SK-N-SH (cell line): ENCODE measurements around the gene DEXI. TPM values are rescaled to one million over a fixed set of nuclear protein-coding genes. Genes with fewer than 3 reads are reported as not detected.

Experiments used
- CTCF ChIA-PET: fragments of 300-600, 350-600 bp; formaldehyde crosslinking; extraction: SDS; loops from one replicate; lab custom pipeline; 2021; lab: Yijun Ruan, JAX
- POLR2A ChIA-PET: fragments of 350-600 bp; sonication (Branson Sonifier 250); formaldehyde crosslinking; extraction: SDS; loops from one replicate; lab custom pipeline; 2020; ENCODE audit warnings: antibody characterized with exemption, inconsistent platforms; lab: Yijun Ruan, JAX
- DNase-seq: peaks from one replicate; pipeline ENCODE4 v3.0.0; 2012
- H2AFZ ChIP-seq: fragments of 200-600 bp; sonication (generic); 2 replicates; pipeline ENCODE4 v1.8.1; 2016; ENCODE audit warnings: antibody characterized with exemption, mild to moderate bottlenecking, low read depth
- H3F3A ChIP-seq: fragments of 200-600 bp; sonication (generic); replicated peaks from 2 replicates; pipeline ENCODE3; 2016; ENCODE audit warnings: antibody characterized with exemption, mild to moderate bottlenecking; ENCODE audit not compliant: insufficient read depth
- H3K27ac ChIP-seq, 2 experiments: fragments of 200-500 bp in 1 of 2; fragments of 200-600 bp in 1 of 2; sonication (Bioruptor generic) in 1 of 2; sonication (generic), shearing (Covaris generic) in 1 of 2; 2 replicates each; pipeline versions ENCODE4 v1.5.1 to v1.6.1; 2014 to 2016; ENCODE audit warnings: low read depth in 2 of 2, inconsistent platforms in 1 of 2, low read length in 1 of 2, mild to moderate bottlenecking in 1 of 2, mixed read lengths in 1 of 2
- H3K27me3 ChIP-seq: fragments of 200-600 bp; sonication (generic), shearing (Covaris generic); 2 replicates; pipeline ENCODE4 v1.6.1; 2016; ENCODE audit warnings: mixed run types; ENCODE audit not compliant: insufficient read depth
- H3K36me3 ChIP-seq, 2 experiments: fragments of 200-500 bp in 1 of 2; fragments of 200-600 bp in 1 of 2; sonication (Bioruptor generic) in 1 of 2; sonication (generic) in 1 of 2; replicated peaks in 1 of 2; 2 replicates each; pipeline versions ENCODE3 to v1.5.1; 2014 to 2016; ENCODE audit warnings: low read length in 1 of 2, mild to moderate bottlenecking in 1 of 2; ENCODE audit not compliant: insufficient read depth in 2 of 2, control insufficient read depth in 1 of 2
- H3K4me1 ChIP-seq, 2 experiments: fragments of 200-500 bp in 1 of 2; fragments of 200-600 bp in 1 of 2; sonication (Bioruptor generic) in 1 of 2; sonication (generic), shearing (Covaris generic) in 1 of 2; 2 replicates each; pipeline versions ENCODE4 v1.5.1 to v1.6.1; 2014 to 2016; ENCODE audit warnings: low read depth in 1 of 2, low read length in 1 of 2, mixed run types in 1 of 2; ENCODE audit not compliant: insufficient read depth in 2 of 2, control insufficient read depth in 1 of 2
- H3K4me2 ChIP-seq: fragments of 200-600 bp; sonication (generic), shearing (Covaris generic); 2 replicates; pipeline ENCODE4 v1.6.1; 2017; ENCODE audit warnings: mixed run types
- H3K4me3 ChIP-seq, 2 experiments: fragments of 200-500 bp in 1 of 2; fragments of 200-600 bp in 1 of 2; sonication (Bioruptor generic) in 1 of 2; sonication (generic), shearing (Covaris generic) in 1 of 2; 2 replicates each; pipeline versions ENCODE4 v1.5.1 to v1.8.1; 2014 to 2016; ENCODE audit warnings: low read depth in 2 of 2, inconsistent platforms in 1 of 2, low read length in 1 of 2, mild to moderate bottlenecking in 1 of 2, mixed read lengths in 1 of 2, moderate library complexity in 1 of 2
- H3K79me2 ChIP-seq: fragments of 200-600 bp; sonication (generic); 2 replicates; pipeline ENCODE4 v1.8.1; 2017; ENCODE audit warnings: mild to moderate bottlenecking; ENCODE audit not compliant: insufficient read depth
- H3K9ac ChIP-seq: fragments of 200-600 bp; sonication (generic); 2 replicates; pipeline ENCODE4 v1.6.1; 2017; ENCODE audit warnings: mixed run types
- H3K9me2 ChIP-seq: fragments of 200-600 bp; sonication (generic); 2 replicates; pipeline ENCODE4 v1.6.1; 2017; ENCODE audit warnings: mixed run types
- H3K9me3 ChIP-seq: fragments of 200-600 bp; sonication (generic); 2 replicates; pipeline ENCODE4 v1.6.1; 2017; ENCODE audit warnings: mixed run types, mild to moderate bottlenecking, moderate library complexity
- H4K20me1 ChIP-seq: fragments of 200-600 bp; sonication (generic); 2 replicates; pipeline ENCODE4 v1.6.1; 2017; ENCODE audit warnings: mild to moderate bottlenecking, mixed run types; ENCODE audit not compliant: insufficient read depth
- EP300 ChIP-seq, 2 experiments: IDR thresholded peaks; 2 replicates each; pipeline versions ENCODE4 v1.4.0 to v1.6.1; 2012; ENCODE audit warnings: borderline replicate concordance in 1 of 2, low read depth in 1 of 2, low read length in 1 of 2
- EZH2phosphoT487 ChIP-seq: fragments of 200-600 bp; sonication (generic); IDR thresholded peaks from 2 replicates; pipeline ENCODE4 v1.6.1; 2017; ENCODE audit warnings: low read depth, mixed run types, mild to moderate bottlenecking, antibody characterized with exemption, moderate library complexity, borderline replicate concordance
- FOSL2 ChIP-seq: IDR thresholded peaks from 2 replicates; pipeline ENCODE4 v1.4.0; 2012; ENCODE audit warnings: low read depth, mild to moderate bottlenecking, moderate library complexity, borderline replicate concordance
- FOXM1 ChIP-seq: IDR thresholded peaks from 2 replicates; pipeline ENCODE4 v1.4.0; 2012; ENCODE audit warnings: low read depth, mild to moderate bottlenecking
- NRF1 ChIP-seq: IDR thresholded peaks from 2 replicates; pipeline ENCODE4 v1.6.1; 2012; ENCODE audit warnings: low read depth, mild to moderate bottlenecking, low read length
- POLR2AphosphoS5 ChIP-seq: IDR thresholded peaks from 2 replicates; pipeline ENCODE4 v1.6.1; 2012; ENCODE audit warnings: low read depth, low read length
- RCOR1 ChIP-seq: fragments of 150-350 bp; IDR thresholded peaks from 2 replicates; pipeline ENCODE4 v1.6.1; 2017; ENCODE audit warnings: antibody characterized with exemption, low read length
- RFX5 ChIP-seq: IDR thresholded peaks from 2 replicates; pipeline ENCODE4 v1.6.1; 2012; ENCODE audit warnings: mild to moderate bottlenecking, improper control_type of control experiment, low read length
- SIN3A ChIP-seq: IDR thresholded peaks from 2 replicates; pipeline ENCODE4 v1.6.1; 2012; ENCODE audit warnings: low read depth, mild to moderate bottlenecking, low read length, moderate library complexity, borderline replicate concordance
- TAF1 ChIP-seq: IDR thresholded peaks from 2 replicates; pipeline ENCODE4 v1.6.1; 2012; ENCODE audit warnings: low read depth, mild to moderate bottlenecking, low read length, moderate library complexity, borderline replicate concordance
- YY1 ChIP-seq: IDR thresholded peaks from 2 replicates; pipeline ENCODE4 v1.4.0; 2012; ENCODE audit warnings: low read depth, mild to moderate bottlenecking
- WGBS: methylation state at CpG from one replicate; pipeline ENCODE4 v1.1.6; 2017; ENCODE audit warnings: low lambda C conversion rate; 5-methylcytosine and 5-hydroxymethylcytosine counted together
- polyA plus RNA-seq, 3 experiments: library from polyadenylated mRNA; depleted of rRNA; stranded (reverse); fragments of >200 nt; gene quantifications; 2 replicates each; pipeline ENCODE4 v1.2.3, GENCODE V29; 2012
- TF ChIP-seq, protein P1 (sequence below): IDR thresholded peaks from 2 replicates; pipeline ENCODE4 v1.4.0; 2012; ENCODE audit warnings: low read depth
- TF ChIP-seq, protein P2 (sequence below): IDR thresholded peaks from 2 replicates; pipeline ENCODE4 v1.4.0; 2012; ENCODE audit warnings: low read depth, borderline replicate concordance
- TF ChIP-seq, protein P3 (sequence below): fragments of 150-350 bp; IDR thresholded peaks from 2 replicates; pipeline ENCODE4 v1.6.1; 2017; ENCODE audit warnings: antibody characterized with exemption, low read length, low read depth, borderline replicate concordance
- TF ChIP-seq, protein P4 (sequence below): IDR thresholded peaks from 2 replicates; pipeline ENCODE4; 2012
- TF ChIP-seq, protein P5 (sequence below): fragments of 150-350 bp; IDR thresholded peaks from 2 replicates; pipeline ENCODE4 v1.6.1; 2016; ENCODE audit warnings: mild to moderate bottlenecking, low read depth, low read length

Gene DEXI
- polyA plus RNA-seq (2012; rRNA removed) = 48.2 and 55.5 TPM in 2 replicates
- polyA plus RNA-seq (2012; cell fraction: cytosol; rRNA removed) = 37.8 and 49.5 TPM in 2 replicates
- polyA plus RNA-seq (2012; cell fraction: nucleus; rRNA removed) = 27.7 and 34.0 TPM in 2 replicates

DNA sequence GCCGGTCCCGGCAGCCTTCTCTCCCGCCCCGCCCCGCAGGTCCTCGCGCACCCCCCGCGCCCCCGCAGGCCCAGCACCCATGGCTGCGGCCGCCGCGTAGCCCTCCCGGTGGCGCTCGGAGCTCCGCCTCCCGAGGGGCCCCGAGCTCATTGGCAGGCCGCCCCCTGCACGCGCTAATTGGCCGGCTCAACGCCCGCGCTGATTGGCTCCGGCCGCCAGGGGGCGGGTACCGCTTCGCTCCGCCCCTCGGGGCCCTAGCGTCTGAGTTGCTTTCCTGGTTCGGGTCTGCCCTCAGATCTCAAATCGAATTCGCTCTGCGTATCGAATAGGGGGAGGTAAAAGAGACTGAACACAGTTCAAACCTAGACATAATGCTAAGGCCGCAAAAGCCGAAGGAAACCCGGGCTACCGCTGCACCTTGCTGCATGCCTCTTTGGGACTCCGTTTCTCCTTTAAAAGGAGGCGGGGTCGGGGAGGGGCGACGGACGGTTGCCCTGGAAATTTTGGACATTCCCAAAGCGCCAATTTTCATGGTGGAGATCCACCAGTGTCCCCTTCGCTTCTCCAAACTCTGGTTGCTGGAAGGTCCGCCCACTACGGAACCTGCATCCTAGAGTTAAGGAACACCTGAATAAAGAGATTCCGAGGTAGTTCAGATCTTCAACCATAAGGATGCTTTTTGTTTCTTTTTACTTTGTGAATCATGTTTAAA is at the start of gene DEXI:
TSS of gene DEXI (minus strand) at position 117 of the 712 bp plus-strand sequence. CDS start 463 bp downstream, outside the sequence.
- H4K20me1 ChIP-seq = peaks cover 46% of the 10 kb centered on the region
- 21% methylated on average over 16 of the region's 55 CpGs for WGBS
- peak within 1 kb of the TSS; percentile 27 to 83 for H3K27ac ChIP-seq

More for the DNA sequence above, at the start of gene DEXI:
- Histone ChIP-seq H3K9me3 (no peaks in the 10 kb centered on the region), H2AFZ (peak within 1 kb of the TSS; percentile 97), H3K9me2 (no peaks in the 10 kb centered on the region), H3K4me1 (peaks cover 15 to 69% of the 10 kb centered on the region in 2 experiments), H3K9ac (peak within 1 kb of the TSS; percentile 77), H3K4me2 (peak within 1 kb of the TSS; percentile 99), H3K36me3 (peaks cover 3 to 21% of the 10 kb centered on the region in 2 experiments), H3K4me3 (peak within 1 kb of the TSS; percentile 70 to 78), H3K79me2 (peaks cover 71% of the 10 kb centered on the region), H3K27me3 (no peaks in the 10 kb centered on the region), H3F3A (no peaks in the 10 kb centered on the region)
- ChIA-PET POLR2A (interaction anchor here (0.7 kb wide), 1 partner anchor 397 kb away, joined by 3 read pairs; no protein-coding TSS in a partner anchor), CTCF (interaction anchor here (1.0 to 1.7 kb wide), 2 partner anchors 22 to 24 kb away, joined by 3 to 5 read pairs; no protein-coding TSS in a partner anchor)
- TF ChIP-seq SIN3A (no peak), TAF1 (0 out of 2 replicates have a peak, but pooled peaks have one; percentile 49), EZH2phosphoT487 (no peak), EP300 (IDR thresholded peaks at IDR 0.05; ENCODE audit: borderline replicate concordance in 1 of 2, low read depth in 1 of 2, low read length in 1 of 2) (no peak; a peak in 1 of 4 replicates), NRF1 (0 out of 2 replicates have a peak, but pooled peaks have one; percentile 15), FOXM1 (no peak), RCOR1 (no peak), POLR2AphosphoS5 (0 out of 2 replicates have a peak, but pooled peaks have one; percentile 31), FOSL2 (no peak), YY1 (no peak), RFX5 (no peak)
- TF ChIP-seq, protein P1, sequence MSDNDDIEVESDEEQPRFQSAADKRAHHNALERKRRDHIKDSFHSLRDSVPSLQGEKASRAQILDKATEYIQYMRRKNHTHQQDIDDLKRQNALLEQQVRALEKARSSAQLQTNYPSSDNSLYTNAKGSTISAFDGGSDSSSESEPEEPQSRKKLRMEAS = no peak
- TF ChIP-seq, protein P2, sequence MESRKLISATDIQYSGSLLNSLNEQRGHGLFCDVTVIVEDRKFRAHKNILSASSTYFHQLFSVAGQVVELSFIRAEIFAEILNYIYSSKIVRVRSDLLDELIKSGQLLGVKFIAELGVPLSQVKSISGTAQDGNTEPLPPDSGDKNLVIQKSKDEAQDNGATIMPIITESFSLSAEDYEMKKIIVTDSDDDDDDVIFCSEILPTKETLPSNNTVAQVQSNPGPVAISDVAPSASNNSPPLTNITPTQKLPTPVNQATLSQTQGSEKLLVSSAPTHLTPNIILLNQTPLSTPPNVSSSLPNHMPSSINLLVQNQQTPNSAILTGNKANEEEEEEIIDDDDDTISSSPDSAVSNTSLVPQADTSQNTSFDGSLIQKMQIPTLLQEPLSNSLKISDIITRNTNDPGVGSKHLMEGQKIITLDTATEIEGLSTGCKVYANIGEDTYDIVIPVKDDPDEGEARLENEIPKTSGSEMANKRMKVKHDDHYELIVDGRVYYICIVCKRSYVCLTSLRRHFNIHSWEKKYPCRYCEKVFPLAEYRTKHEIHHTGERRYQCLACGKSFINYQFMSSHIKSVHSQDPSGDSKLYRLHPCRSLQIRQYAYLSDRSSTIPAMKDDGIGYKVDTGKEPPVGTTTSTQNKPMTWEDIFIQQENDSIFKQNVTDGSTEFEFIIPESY = no peak
- TF ChIP-seq, protein P3, sequence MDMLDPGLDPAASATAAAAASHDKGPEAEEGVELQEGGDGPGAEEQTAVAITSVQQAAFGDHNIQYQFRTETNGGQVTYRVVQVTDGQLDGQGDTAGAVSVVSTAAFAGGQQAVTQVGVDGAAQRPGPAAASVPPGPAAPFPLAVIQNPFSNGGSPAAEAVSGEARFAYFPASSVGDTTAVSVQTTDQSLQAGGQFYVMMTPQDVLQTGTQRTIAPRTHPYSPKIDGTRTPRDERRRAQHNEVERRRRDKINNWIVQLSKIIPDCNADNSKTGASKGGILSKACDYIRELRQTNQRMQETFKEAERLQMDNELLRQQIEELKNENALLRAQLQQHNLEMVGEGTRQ = no peak
- TF ChIP-seq, protein P4, sequence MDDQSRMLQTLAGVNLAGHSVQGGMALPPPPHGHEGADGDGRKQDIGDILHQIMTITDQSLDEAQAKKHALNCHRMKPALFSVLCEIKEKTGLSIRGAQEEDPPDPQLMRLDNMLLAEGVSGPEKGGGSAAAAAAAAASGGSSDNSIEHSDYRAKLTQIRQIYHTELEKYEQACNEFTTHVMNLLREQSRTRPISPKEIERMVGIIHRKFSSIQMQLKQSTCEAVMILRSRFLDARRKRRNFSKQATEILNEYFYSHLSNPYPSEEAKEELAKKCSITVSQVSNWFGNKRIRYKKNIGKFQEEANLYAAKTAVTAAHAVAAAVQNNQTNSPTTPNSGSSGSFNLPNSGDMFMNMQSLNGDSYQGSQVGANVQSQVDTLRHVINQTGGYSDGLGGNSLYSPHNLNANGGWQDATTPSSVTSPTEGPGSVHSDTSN = no peak; the same call in 1 of the 2 replicates
- TF ChIP-seq, protein P5, sequence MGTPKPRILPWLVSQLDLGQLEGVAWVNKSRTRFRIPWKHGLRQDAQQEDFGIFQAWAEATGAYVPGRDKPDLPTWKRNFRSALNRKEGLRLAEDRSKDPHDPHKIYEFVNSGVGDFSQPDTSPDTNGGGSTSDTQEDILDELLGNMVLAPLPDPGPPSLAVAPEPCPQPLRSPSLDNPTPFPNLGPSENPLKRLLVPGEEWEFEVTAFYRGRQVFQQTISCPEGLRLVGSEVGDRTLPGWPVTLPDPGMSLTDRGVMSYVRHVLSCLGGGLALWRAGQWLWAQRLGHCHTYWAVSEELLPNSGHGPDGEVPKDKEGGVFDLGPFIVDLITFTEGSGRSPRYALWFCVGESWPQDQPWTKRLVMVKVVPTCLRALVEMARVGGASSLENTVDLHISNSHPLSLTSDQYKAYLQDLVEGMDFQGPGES = 0 out of 2 replicates have a peak, but pooled peaks have one; percentile 17
- DNase-seq = peak; percentile 100
